Measurements from ENCODE around the gene RUVBL2. TPM values are rescaled to one million over a fixed set of nuclear protein-coding genes. Genes with fewer than 3 reads are reported as not detected.
A peak's percentile ranks its signal among the peaks of the same experiment; 100 is the strongest.

Gene RUVBL2
- polyA plus RNA-seq, 1 donor from 2014 or later, result 184 TPM

DNA sequence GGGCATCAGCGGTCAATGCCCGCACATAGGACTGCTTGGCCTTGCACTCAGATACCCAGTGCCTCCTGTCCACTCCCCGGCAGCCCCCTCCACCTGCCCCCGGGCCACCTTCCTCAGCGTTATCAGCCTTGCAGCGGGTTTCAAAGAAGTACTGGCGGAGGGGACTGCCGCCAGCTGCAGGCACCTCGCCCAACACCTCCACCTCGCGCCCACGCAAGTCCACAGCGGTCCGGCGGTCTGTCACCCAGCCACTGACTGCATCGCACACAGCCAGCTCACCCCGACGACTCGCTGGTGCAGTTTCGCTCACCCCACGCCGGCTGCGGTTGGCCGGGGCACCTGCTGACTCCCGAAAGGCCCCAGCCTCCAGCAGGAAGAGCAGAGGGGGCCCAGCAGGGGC, 67.8 kb downstream of the RUVBL2 start:
- TF ChIP-seq POLR2AphosphoS5 (IDR thresholded peaks at IDR 0.05) (no peak), SMC3 (conservative IDR thresholded peaks at IDR 0.05; ENCODE audit: poor library complexity) (no peak), MXI1 (conservative IDR thresholded peaks at IDR 0.05; ENCODE audit: poor library complexity, severe bottlenecking) (no peak), EZH2 (IDR thresholded peaks at IDR 0.05; ENCODE audit: borderline replicate concordance, insufficient read depth, low read length, poor library complexity, severe bottlenecking) (no peak), RAD21 (conservative IDR thresholded peaks at IDR 0.05) (no peak), EP300 (conservative IDR thresholded peaks at IDR 0.05; ENCODE audit: poor library complexity, severe bottlenecking) (no peak), TAF1 (IDR thresholded peaks at IDR 0.05; ENCODE audit: low read depth) (no peak)
- TF ChIP-seq, protein P1, sequence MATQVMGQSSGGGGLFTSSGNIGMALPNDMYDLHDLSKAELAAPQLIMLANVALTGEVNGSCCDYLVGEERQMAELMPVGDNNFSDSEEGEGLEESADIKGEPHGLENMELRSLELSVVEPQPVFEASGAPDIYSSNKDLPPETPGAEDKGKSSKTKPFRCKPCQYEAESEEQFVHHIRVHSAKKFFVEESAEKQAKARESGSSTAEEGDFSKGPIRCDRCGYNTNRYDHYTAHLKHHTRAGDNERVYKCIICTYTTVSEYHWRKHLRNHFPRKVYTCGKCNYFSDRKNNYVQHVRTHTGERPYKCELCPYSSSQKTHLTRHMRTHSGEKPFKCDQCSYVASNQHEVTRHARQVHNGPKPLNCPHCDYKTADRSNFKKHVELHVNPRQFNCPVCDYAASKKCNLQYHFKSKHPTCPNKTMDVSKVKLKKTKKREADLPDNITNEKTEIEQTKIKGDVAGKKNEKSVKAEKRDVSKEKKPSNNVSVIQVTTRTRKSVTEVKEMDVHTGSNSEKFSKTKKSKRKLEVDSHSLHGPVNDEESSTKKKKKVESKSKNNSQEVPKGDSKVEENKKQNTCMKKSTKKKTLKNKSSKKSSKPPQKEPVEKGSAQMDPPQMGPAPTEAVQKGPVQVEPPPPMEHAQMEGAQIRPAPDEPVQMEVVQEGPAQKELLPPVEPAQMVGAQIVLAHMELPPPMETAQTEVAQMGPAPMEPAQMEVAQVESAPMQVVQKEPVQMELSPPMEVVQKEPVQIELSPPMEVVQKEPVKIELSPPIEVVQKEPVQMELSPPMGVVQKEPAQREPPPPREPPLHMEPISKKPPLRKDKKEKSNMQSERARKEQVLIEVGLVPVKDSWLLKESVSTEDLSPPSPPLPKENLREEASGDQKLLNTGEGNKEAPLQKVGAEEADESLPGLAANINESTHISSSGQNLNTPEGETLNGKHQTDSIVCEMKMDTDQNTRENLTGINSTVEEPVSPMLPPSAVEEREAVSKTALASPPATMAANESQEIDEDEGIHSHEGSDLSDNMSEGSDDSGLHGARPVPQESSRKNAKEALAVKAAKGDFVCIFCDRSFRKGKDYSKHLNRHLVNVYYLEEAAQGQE (IDR thresholded peaks at IDR 0.05; ENCODE audit: borderline replicate concordance), result no peak
- TF ChIP-seq, protein P2, sequence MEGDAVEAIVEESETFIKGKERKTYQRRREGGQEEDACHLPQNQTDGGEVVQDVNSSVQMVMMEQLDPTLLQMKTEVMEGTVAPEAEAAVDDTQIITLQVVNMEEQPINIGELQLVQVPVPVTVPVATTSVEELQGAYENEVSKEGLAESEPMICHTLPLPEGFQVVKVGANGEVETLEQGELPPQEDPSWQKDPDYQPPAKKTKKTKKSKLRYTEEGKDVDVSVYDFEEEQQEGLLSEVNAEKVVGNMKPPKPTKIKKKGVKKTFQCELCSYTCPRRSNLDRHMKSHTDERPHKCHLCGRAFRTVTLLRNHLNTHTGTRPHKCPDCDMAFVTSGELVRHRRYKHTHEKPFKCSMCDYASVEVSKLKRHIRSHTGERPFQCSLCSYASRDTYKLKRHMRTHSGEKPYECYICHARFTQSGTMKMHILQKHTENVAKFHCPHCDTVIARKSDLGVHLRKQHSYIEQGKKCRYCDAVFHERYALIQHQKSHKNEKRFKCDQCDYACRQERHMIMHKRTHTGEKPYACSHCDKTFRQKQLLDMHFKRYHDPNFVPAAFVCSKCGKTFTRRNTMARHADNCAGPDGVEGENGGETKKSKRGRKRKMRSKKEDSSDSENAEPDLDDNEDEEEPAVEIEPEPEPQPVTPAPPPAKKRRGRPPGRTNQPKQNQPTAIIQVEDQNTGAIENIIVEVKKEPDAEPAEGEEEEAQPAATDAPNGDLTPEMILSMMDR (IDR thresholded peaks at IDR 0.05; ENCODE audit: poor library complexity, severe bottlenecking), result no peak
- Histone ChIP-seq H3K27me3 (ENCODE audit: insufficient read depth, low read depth, low read length) (peaks cover 37% of the 10 kb centered on the region), H3F3A (ENCODE audit: insufficient read depth, low read length, poor library complexity, severe bottlenecking) (no peaks in the 10 kb centered on the region), H3K4me3 (ENCODE audit: low read length) (no peak overlapping the region), H3K79me2 (replicated peaks; ENCODE audit: insufficient read depth, low read length) (no peaks in the 10 kb centered on the region), H3K27ac (ENCODE audit: low read length) (no peak overlapping the region), H4K20me1 (ENCODE audit: insufficient read depth) (no peaks in the 10 kb centered on the region), H3K36me3 (ENCODE audit: insufficient read depth, low read length) (no peaks in the 10 kb centered on the region), H3K4me2 (ENCODE audit: low read length) (no peak overlapping the region), H3K9me2 (ENCODE audit: insufficient read depth, low read length) (no peaks in the 10 kb centered on the region), H3K9me3 (ENCODE audit: low read length) (no peaks in the 10 kb centered on the region), H2AFZ (ENCODE audit: low read depth, low read length) (no peak overlapping the region), H3K9ac (ENCODE audit: low read length) (no peak overlapping the region)

GRCh38 chr19:49064029-49064629, 70.4 kb downstream of the RUVBL2 start:
- Histone ChIP-seq H4K20me1 (ENCODE audit: insufficient read depth) (no peaks in the 10 kb centered on the region), H3K79me2 (replicated peaks; ENCODE audit: insufficient read depth, low read length) (no peaks in the 10 kb centered on the region), H3F3A (ENCODE audit: insufficient read depth, low read length, poor library complexity, severe bottlenecking) (no peaks in the 10 kb centered on the region), H3K4me3 (ENCODE audit: low read length) (peak overlapping the region; percentile 57), H3K4me2 (ENCODE audit: low read length) (no peak overlapping the region), H3K9me2 (ENCODE audit: insufficient read depth, low read length) (no peaks in the 10 kb centered on the region), H3K27me3 (ENCODE audit: insufficient read depth, low read depth, low read length) (peaks cover 18% of the 10 kb centered on the region), H2AFZ (ENCODE audit: low read depth, low read length) (no peak overlapping the region), H3K27ac (ENCODE audit: low read length) (no peak overlapping the region), H3K9me3 (ENCODE audit: low read length) (no peaks in the 10 kb centered on the region), H3K36me3 (ENCODE audit: insufficient read depth, low read length) (no peaks in the 10 kb centered on the region), H3K9ac (ENCODE audit: low read length) (no peak overlapping the region)
- no peak for TF ChIP-seq EP300 (conservative IDR thresholded peaks at IDR 0.05; ENCODE audit: poor library complexity, severe bottlenecking)
- TF ChIP-seq RAD21 (conservative IDR thresholded peaks at IDR 0.05), result no peak
- no peak for TF ChIP-seq POLR2AphosphoS5 (IDR thresholded peaks at IDR 0.05)
- no peak for TF ChIP-seq MXI1 (conservative IDR thresholded peaks at IDR 0.05; ENCODE audit: poor library complexity, severe bottlenecking)
- TF ChIP-seq, protein P1 (IDR thresholded peaks at IDR 0.05; ENCODE audit: borderline replicate concordance), result no peak
- no peak for TF ChIP-seq SMC3 (conservative IDR thresholded peaks at IDR 0.05; ENCODE audit: poor library complexity)
- TF ChIP-seq EZH2 (IDR thresholded peaks at IDR 0.05; ENCODE audit: borderline replicate concordance, insufficient read depth, low read length, poor library complexity, severe bottlenecking), result no peak
- TF ChIP-seq TAF1 (IDR thresholded peaks at IDR 0.05; ENCODE audit: low read depth), result no peak
- TF ChIP-seq, protein P2 (IDR thresholded peaks at IDR 0.05; ENCODE audit: poor library complexity, severe bottlenecking), result no peak

All from neural cell (in vitro differentiated cells).